ENCODE results near the gene BARX2. TPM values are rescaled to one million over a fixed set of nuclear protein-coding genes. Genes with fewer than 3 reads are reported as not detected.

The BARX2 gene
- polyA plus RNA-seq, 4 donors, result 0.41 to 1.1 (median 0.81) TPM

DNA sequence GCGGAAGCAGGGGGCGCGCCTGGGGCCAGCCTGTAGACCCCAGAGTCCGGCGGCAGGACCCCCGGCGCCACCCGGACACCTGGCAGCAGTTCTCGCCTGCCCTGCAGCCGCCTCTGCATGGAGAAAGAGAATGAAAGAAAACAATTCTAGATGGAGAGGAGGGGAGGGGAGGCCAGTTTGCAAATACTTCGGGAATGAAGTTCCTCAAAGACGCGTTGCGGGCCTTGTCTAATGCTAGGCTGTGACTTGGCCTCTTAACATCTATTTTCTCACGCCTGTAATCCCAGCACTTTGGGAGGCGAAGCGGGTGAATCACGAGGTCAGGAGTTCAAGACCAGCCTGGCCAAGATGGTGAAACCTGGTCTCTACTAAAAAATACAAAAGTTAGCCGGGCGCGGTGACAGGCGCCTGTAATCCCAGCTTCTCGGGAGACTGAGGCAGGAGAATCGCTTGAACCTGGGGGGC, 2.1 kb upstream of the BARX2 start:
- DNase-seq (ENCODE audit: low read depth in 4 of 4, low spot score in 2 of 4), result no peak

DNA sequence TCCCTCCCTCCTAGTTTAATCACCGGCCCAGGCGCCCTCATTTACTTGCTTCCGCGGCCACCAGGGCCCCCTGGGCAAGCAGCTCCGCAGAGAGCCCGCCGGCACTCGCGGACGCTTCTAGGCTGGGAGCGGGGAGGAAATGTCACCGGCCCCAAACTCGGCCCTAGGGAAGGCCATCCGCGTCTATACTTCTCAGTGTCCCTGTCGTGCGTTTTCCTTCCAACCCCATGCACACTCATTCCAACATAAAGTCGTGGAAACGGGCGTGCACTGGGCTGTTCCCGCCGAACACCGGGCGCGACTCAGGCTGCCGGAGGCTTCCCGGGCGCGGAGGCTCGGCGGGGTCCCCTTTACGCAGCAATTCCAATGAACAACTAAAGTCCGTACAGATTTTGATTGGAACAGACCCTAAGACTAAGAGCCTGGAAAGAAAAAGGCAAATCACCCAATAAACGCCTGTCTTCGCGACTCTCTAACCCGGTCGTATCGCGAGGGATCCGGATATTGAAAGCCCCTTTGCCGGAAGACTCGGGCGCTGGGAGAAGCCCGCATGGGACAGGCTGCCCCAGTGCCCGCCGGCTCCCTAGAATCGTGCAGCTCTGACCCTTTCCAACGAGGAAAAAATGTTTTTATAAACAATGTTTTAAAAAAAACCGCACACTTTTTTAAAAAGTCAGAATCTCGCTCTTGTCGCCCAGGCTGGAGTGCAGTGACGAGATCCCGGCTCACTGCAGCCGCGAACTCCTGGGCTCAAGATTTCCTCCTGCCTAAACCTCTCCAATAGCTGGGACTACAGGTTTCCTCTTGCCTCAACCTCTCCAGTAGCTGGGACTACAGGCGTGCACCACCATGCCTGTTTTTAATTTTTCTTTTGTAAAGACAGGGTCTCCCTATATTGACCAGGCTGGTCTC, 1.3 kb upstream of the BARX2 start:
- DNase-seq (ENCODE audit: low read depth in 4 of 4, low spot score in 2 of 4), result no peak

DNA sequence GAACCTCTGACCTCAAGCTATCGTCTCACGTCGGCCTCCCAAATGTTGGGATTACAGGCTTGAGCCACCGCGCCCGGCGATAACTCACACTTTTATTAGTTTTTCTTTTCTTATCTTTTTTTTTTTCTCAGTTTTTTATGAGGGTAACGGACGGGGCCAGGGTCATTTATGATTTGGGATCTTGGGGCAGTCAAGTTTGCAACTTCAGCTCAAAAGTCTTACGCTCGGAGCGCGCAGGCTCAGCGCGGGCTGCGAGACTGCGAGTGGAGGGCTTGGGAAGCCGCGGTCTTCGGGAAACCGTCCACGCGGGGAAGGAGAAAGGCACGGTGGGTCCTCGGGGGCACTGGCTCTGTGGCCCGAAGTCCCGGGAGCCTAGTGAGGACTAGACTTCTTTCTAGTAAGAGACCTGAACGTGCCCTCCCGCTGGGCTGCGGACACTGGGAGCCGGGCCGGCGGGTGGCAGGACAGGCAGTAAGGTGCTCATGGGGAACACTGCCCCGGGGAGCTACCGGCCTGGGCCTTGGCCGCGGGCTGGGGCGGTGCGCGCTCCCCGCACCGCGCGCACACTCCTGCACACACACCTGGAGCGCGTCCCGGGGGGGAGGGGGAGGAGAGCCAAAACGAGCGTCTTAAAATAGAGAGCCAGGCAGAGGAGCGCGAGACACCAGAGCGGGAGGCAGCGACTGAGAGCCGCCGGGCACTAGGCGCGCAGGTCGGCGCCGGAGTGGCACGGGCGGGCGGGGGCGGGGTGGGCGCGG, 476 bp upstream of the BARX2 start:
- no peak for DNase-seq (ENCODE audit: low read depth in 4 of 4, low spot score in 2 of 4)

DNA sequence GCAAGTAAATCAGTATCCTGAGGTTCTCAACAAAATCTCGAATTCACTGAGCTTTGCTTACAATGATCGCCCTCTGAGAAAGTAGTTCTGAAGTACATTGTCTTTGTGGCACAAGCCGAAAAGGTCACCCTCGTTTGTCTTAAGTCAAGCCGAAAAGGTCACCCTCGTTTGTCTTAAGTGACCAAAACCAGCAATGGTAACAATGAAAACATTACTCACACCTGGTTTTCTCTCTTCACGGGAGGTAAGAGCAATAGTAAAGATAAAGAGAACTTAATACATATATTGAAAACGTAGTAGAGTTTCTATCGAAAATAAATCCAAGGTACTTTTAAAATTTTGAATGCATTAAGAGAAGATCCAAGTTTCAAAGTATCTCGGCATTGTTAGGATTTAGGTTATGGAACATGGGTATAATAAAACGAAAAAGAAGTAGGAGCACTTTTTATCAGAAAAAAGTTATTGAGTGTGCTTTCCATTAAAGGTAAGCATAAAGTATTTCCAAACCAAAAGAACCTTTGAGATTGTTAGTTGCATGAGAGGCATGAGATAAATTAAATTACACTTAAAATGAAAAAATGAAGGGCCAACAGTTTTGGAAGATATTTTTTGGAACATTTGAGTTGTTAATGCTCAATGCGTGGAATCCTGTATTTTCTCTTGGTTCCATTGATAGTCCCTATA, 1.2 kb downstream of the BARX2 start:
- DNase-seq (ENCODE audit: low read depth in 4 of 4, low spot score in 2 of 4), result no peak

DNA sequence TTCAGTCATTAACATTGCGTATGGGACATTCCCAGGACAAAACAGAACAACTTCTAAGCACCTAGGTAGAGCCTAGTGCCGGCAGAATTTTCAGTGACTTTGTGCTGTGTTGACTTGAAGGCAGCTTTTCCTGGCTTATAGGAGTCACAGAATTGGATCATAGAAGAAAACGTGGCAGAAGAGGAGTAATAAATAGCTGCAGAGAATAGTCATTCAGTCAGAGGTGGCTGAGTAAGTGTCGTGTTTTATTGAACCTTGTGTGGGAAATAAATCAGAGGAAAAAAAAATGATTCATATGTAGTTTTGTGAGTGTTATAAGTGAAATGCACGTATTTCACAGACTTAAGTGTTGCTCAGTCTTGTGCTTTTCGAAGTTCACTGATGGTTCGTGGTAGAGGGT, 2.1 kb downstream of the BARX2 start:
- no peak for DNase-seq (ENCODE audit: low read depth in 4 of 4, low spot score in 2 of 4)

DNA sequence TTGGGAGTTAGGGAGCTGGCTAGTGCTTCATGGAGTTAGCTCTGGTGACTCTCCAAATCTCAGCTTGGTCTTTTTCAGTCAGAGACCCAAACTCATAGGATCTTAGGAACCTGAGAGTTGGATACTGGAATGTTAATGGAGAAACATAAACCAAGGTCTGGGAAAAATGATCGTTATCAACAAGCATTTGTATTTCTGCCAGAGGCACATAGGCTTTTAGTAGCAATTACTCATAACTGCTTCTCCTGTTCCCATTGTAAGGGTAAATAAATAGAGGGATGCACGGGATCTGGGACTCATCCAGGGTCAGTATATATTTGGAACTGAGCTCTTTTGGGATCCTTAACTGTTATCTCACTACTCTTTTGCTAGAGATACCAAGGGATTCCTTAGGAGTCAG, 4.8 kb downstream of the BARX2 start:
- no peak for DNase-seq (ENCODE audit: low read depth in 4 of 4, low spot score in 2 of 4)

DNA sequence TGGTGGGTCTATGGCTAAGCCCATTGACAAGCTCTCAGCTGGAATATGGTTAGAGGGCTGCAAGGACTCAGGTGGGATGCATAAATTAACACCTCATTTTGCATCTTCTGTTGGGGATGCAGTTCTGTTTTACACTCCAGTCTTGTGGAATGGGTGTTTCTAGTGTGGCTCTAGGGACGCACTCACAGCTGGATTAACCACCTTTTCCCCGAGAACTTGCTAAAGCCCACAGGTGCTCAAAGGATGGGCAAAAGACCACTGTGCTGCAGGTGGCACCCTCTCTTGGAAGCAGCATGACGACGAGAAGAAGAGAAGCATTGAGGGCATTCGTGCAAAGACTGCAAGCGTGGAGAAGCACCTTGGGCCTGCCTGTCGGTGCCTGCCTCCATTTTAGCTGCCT, 6.9 kb downstream of the BARX2 start:
- no peak for DNase-seq (ENCODE audit: low read depth in 4 of 4, low spot score in 2 of 4)

DNA sequence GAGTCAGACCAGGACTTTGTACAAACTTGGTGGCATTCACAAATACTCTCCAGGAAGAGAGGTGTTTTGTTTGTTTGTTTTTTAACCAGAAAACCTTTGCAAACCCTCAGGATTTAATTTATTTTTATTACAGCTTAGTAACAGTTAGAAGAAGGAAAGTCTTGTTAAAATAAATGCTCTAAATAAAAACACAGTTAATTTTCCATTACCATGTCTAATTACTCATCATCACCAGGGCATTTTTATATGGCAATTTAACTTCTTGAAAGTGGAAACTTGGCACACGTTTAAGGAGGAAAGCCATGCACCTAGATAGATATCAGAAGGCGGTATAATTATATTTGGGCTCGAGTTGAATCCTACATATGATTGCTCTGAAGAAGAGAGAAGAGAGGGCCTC, 7.4 kb downstream of the BARX2 start:
- DNase-seq (ENCODE audit: low read depth in 4 of 4, low spot score in 2 of 4), result no peak

DNA sequence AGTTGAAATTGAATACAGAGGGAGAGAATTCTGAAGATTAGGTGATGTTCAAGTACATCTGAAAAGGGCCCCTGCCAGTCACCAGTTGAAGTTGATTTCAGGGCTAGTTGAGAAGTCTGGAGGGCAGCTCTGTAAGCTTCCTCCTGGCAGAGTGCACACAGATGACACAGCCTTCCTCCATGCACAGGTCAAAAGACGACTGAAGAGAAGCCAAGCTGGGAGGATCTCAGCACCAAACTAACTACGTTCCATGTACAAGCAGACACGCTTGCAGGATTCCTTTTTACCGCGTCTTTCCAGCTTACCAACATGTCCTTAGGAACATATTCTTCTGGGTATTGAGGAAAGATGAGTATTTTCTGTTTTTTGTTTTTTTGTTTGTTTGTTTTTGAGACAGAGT, 7.9 kb downstream of the BARX2 start:
- DNase-seq (ENCODE audit: low read depth in 4 of 4, low spot score in 2 of 4), result no peak

DNA sequence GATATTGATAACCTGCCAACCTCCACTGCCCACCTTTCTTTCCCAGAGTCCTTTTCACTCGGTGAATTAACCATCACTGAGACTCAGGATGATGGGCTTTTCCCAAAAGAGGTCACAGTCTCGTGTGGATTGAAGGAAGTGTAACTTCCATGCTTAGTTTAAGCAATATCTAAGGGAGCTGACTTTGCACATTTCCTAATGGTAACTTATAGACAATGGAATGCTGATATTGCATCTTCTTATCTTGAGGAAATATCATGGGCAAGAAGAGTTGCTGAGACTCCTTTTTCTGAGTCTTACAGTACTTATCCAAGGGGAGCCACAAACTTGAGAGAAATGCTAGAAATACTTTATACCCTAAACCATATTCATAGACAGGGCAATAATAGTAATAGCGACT, 8.8 kb downstream of the BARX2 start:
- no peak for DNase-seq (ENCODE audit: low read depth in 4 of 4, low spot score in 2 of 4)

DNA sequence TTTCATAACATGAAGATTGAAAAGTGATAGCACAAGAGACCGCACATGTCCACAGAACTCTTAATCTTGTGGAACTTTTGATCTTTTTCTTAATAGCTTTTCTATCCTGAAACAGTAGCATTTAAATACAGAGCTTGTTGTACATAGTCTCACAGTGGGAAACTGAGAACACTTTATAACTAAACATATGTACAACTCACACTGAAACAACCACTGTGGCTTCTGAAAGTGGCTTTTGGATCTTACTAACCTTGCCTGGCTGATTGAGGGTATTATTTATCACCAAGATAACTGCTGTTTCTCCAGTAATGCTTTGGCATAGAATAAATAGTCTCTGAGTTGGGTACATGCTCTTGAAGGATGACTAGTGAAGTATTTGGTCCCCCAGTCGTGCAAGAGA, 10.2 kb downstream of the BARX2 start:
- DNase-seq (ENCODE audit: low read depth in 4 of 4, low spot score in 2 of 4), result no peak

DNA sequence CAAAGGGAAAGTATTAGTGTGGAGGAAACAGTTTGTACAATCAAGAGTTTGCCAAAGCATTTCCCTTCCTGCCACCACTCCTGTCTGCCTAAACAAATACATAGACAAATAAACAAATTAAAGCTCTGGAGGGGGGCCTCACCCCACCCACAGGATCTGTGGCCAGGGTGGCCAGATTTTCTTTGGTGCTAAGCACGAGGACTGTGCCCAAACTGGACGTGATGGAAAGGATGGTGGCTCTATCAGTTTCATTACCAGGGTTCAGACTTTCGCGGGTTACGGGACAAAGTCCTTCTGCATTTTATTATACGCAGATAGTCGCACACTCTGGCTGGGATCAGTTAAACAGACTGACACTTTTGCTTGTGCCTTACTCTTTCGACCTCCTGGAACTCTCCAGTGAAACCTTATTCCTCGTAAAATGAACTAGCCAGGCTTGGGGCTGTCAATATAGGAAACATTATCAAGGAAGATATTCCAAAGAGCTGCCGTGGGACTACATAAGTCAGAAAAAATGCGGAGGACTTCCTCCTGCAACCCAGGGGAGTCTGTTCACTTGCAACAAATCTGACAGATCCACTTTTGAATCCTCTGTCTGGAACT, 11.2 kb downstream of the BARX2 start:
- DNase-seq (ENCODE audit: low read depth in 4 of 4, low spot score in 2 of 4), result no peak

DNA sequence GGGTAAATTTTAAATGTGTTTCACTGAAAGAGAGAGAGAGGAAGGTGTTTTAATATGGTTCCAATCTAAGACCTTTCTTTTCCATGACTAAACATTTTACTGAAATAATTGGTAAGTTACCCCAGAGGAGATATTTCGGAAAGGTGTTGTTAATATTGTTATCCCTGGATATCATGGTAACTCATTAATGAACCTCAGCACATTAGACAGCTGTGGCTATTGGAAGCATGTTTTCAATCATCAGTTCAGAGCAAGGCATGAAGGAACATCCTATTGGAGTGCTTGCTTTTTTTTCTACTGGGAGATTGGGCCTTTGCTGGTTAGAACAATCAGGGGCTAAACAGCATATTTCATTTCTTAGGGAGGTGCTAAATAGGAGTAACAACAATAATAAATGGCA, 11.8 kb downstream of the BARX2 start:
- no peak for DNase-seq (ENCODE audit: low read depth in 4 of 4, low spot score in 2 of 4)

DNA sequence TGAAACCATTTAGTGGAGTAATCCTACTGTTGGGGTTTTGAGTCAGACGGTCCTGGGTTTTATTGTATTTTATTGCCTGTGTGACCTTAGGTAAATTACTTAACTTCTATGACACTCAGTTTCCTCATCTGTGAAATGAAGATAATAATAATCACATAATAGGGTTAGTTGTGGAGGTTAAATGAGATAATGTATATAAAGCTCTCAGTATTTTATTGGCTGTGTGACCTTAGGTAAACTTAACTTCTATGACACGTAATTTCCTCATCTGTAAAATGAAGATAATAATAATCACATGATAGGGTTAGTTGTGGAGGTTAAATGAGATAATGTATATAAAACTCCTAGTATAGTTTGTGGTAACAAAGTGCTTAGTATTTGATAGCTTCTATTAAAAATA, 13.2 kb downstream of the BARX2 start:
- no peak for DNase-seq (ENCODE audit: low read depth in 4 of 4, low spot score in 2 of 4)

DNA sequence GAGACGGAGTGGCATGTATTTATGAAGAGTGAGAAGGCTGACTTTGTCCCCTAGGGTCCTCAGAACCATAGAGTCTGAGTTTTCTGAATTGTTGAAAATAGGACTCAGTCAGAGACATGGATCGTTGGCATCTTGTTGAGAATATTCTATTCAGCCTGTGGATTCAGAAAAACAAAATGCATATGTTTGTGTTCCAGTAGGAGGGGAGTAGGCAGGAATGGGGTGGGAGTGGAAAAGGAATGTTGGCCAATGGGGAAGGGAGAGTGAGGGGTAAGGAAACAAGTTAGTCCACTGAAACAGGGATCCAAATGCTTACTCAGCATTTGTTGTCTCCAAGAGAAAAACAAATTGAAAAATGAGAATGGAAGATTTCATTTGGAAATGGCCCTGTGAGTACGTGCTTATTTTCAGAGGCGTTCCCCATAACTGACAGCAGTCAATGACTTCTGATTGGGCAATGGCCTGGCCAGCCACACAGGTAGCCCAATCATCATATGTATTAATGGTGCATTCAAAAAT, 14.7 kb downstream of the BARX2 start:
- no peak for DNase-seq (ENCODE audit: low read depth in 4 of 4, low spot score in 2 of 4)

DNA sequence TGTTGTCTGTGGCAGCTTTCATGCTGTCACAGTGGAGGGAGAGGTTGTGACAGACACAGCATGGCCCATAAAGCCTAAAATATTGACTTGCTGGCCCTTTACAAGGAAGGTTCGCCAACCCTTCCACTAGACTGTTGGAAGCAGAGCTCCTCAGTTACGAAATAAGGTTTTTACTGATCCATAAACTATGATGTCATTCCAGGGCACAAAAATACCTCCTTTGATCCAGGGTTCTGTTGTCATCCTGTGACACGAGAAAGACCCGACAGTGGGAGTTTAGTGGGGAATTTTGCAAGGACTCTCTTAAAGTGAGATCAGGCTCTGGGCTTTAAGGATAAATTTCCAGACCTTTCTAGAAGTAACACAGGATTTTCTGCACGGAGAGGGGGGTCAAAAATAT, 15.7 kb downstream of the BARX2 start:
- DNase-seq (ENCODE audit: low read depth in 4 of 4, low spot score in 2 of 4), result no peak

DNA sequence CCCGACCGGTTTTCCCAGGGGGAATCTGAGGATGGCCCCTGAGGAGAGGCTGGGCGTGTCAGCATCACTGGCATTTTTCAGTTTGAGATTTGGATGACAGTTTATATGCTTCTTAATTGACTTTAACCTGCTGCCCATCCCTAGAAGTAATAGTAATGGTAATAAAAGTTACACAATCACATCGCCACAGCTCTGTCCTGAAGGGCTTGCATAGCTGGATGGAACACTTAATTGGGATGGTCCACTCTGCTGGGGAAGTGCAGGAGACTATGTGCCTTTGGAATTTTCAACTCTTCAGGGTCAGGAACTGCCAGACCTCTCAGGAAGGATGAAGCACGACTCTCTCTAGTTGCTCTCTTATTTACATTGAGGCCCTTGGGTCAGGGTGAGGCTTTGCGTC, 16.2 kb downstream of the BARX2 start:
- no peak for DNase-seq (ENCODE audit: low read depth in 4 of 4, low spot score in 2 of 4)

DNA sequence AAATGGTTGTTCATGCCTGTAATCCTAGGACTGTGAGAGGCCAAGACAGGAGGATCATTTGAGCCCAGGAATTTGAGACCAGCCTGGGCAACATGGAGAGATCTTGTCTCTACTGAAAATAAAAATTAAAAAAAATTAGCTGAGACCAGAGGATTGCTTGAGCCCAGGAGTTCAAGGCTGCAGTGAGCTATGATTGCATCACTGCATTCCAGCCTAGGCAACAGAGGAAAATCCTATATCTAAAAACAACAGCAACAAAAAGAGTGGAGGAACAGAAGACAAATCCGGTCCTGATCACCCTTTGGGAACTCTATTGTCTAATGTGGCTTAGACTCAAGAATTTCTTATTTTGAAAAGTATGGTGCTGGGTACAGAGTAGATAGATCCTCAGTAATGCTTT, 17.3 kb downstream of the BARX2 start:
- no peak for DNase-seq (ENCODE audit: low read depth in 4 of 4, low spot score in 2 of 4)

DNA sequence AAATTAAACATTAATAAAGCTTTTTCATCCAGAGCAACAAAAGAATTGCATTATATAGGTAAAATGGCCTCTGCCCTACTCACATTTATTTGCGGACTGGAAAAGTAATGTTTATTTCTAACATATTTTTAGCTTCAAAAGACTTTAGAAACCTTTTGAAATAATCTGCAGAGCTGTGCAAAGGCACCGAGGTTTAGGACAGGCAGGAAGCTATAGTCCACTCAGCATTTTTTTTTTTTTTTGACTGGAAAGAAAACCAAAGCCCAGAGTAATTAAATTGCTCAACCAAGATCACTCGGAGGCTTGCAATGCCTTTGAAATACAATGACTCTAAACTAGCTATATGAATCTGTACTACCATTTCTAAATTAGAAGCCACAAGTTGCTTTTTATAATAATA, 19.1 kb downstream of the BARX2 start:
- DNase-seq (ENCODE audit: low read depth in 4 of 4, low spot score in 2 of 4), result no peak

DNA sequence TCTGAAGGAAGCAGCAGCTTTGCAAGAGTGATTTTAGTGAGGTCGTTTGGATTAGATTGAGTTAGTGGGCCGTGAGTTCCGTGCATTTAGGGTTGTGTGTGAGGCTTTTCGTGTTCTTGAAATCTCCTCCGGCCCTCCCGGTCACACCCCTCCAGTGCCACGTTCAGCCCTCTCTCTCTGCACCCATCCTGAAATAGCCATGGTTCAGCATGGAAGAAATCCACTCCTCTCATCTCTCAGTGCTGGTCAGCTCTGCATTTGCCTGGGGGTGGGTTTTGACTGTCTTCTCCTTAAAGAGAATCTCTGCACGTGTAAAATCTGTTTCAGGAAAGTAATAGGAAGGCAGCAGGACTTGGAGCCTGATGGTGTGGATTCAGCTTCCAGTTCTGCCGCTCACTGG, 19.8 kb downstream of the BARX2 start:
- no peak for DNase-seq (ENCODE audit: low read depth in 4 of 4, low spot score in 2 of 4)

DNA sequence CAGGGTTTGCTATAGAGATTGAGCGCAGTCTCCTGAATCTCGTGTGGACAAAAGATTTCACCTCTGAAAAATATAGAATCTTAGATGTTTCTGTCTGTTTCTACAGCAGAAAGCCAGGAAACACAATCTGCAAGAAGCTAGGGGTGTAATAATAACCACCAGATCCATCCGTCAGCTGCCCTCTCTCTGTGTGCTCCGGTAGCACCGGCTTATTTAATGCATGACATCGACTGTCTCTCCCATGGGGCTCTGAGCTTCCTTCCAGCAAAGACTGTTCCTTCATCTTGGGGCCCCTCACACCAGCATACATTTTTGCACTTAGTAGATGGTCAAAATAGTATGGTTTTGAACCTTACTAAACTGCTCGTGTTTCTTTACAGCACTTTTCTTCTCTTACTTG, 20.2 kb downstream of the BARX2 start:
- DNase-seq (ENCODE audit: low read depth in 4 of 4, low spot score in 2 of 4), result no peak
